PC-3 (cell line): ENCODE results near the gene CHTF8.

ENCODE experiments used
- EZH2phosphoT487 ChIP-seq: fragments of 300-600 bp; sonication (generic); IDR thresholded peaks from 2 replicates; pipeline ENCODE4 v1.6.1; 2018; ENCODE audit warnings: mild to moderate bottlenecking, antibody characterized with exemption, low read length, borderline replicate concordance
- TF ChIP-seq, protein P1 (sequence below): fragments of 300-600 bp; sonication (generic); conservative IDR thresholded peaks from 2 replicates; pipeline ENCODE4 v1.5.1; 2017; ENCODE audit warnings: antibody characterized with exemption, low read depth, mild to moderate bottlenecking, low read length

DNA sequence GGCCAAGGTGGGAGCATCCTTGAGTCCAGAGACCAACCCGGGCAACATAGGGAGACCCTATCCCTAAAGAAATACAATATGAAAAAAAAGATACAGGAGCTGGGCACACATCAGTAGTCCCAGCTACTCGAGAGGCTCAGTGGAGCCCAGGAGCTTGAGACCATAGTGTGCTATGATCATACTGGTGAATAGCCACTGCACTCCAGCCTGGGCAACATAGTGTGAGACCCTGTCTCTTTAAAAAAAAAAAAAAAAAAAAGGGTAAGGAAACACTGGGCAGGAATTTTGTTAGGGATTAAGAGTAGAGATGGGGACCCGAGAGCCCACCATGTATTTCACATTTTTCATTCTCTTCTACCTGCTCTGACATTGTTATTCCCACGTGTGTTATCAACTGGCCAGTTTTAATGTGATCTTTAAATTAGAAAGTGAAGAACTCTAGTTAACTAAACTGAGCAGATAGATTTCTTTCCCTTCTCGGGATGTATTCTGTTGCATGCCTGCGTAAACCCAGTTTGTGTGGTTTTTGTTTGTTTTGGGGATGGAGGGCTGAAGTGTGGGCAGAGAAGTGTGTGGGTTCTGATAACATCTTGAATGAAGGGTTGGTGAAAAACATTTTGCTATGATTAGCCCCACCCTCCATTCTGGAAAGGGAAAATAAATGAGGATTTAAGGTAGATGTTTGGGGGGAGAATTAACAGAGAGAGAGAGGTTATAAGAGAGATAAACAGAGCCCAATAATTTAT is 37.4 kb upstream of the CHTF8 start:
- TF ChIP-seq, protein P1, sequence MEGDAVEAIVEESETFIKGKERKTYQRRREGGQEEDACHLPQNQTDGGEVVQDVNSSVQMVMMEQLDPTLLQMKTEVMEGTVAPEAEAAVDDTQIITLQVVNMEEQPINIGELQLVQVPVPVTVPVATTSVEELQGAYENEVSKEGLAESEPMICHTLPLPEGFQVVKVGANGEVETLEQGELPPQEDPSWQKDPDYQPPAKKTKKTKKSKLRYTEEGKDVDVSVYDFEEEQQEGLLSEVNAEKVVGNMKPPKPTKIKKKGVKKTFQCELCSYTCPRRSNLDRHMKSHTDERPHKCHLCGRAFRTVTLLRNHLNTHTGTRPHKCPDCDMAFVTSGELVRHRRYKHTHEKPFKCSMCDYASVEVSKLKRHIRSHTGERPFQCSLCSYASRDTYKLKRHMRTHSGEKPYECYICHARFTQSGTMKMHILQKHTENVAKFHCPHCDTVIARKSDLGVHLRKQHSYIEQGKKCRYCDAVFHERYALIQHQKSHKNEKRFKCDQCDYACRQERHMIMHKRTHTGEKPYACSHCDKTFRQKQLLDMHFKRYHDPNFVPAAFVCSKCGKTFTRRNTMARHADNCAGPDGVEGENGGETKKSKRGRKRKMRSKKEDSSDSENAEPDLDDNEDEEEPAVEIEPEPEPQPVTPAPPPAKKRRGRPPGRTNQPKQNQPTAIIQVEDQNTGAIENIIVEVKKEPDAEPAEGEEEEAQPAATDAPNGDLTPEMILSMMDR, result no peak
- no peak for TF ChIP-seq EZH2phosphoT487
